ENCODE results near the gene ZNF423.

ZNF423 gene

GRCh38 chr16:49720225-49720624 lies 135.7 kb downstream of the ZNF423 start:
- DNase-seq (ENCODE audit: low spot score), result no peak

GRCh38 chr16:49717689-49718088 lies 138.2 kb downstream of the ZNF423 start:
- no peak for DNase-seq (ENCODE audit: low spot score)

GRCh38 chr16:49716339-49716934 lies 139.5 kb downstream of the ZNF423 start:
- no peak for DNase-seq (ENCODE audit: low spot score)

- no peak for DNase-seq (ENCODE audit: low spot score)
Measured at GRCh38 chr16:49713770-49714169, 142.1 kb downstream of the ZNF423 start.

GRCh38 chr16:49712542-49712941 lies 143.4 kb downstream of the ZNF423 start:
- DNase-seq (ENCODE audit: low spot score), result no peak

GRCh38 chr16:49712106-49712505 lies 143.8 kb downstream of the ZNF423 start:
- no peak for DNase-seq (ENCODE audit: low spot score)

- DNase-seq (ENCODE audit: low spot score), result no peak
Measured at GRCh38 chr16:49709057-49709456, 146.9 kb downstream of the ZNF423 start.

- DNase-seq (ENCODE audit: low spot score), result no peak
Measured at GRCh38 chr16:49708491-49708890, 147.4 kb downstream of the ZNF423 start.

GRCh38 chr16:49706620-49707355 lies 149.1 kb downstream of the ZNF423 start:
- no peak for DNase-seq (ENCODE audit: low spot score)

- no peak for DNase-seq (ENCODE audit: low spot score)
Measured at GRCh38 chr16:49704586-49705155, 151.2 kb downstream of the ZNF423 start.

- DNase-seq (ENCODE audit: low spot score), result no peak
Measured at GRCh38 chr16:49703483-49703882, 152.4 kb downstream of the ZNF423 start.

GRCh38 chr16:49701789-49702494 lies 154.0 kb downstream of the ZNF423 start:
- no peak for DNase-seq (ENCODE audit: low spot score)

- DNase-seq (ENCODE audit: low spot score), result no peak
Measured at GRCh38 chr16:49701065-49701685, 154.7 kb downstream of the ZNF423 start.

GRCh38 chr16:49700251-49701064 lies 155.5 kb downstream of the ZNF423 start:
- no peak for DNase-seq (ENCODE audit: low spot score)

- no peak for DNase-seq (ENCODE audit: low spot score)
Measured at GRCh38 chr16:49699841-49700175, 156.1 kb downstream of the ZNF423 start.

GRCh38 chr16:49698931-49699840 lies 156.7 kb downstream of the ZNF423 start:
- no peak for DNase-seq (ENCODE audit: low spot score)

GRCh38 chr16:49698453-49698815 lies 157.5 kb downstream of the ZNF423 start:
- DNase-seq (ENCODE audit: low spot score), result no peak

- DNase-seq (ENCODE audit: low spot score), result no peak
Measured at GRCh38 chr16:49697631-49698452, 158.1 kb downstream of the ZNF423 start.

- no peak for DNase-seq (ENCODE audit: low spot score)
Measured at GRCh38 chr16:49696414-49697101, 159.4 kb downstream of the ZNF423 start.
